Hematopoietic multipotent progenitor cell treated with erythropoietin and hydrocortisone succinate and interleukin-3 and kit ligand, for 6 days (in vitro differentiated cells): Measurements from ENCODE around the gene PNMT.

Experiments used
- DNase-seq: peaks from one replicate; pipeline ENCODE4 v3.0.0-alpha.2; 2015

The PNMT gene

GRCh38 chr17:39633570-39634183 is 34.6 kb upstream of the PNMT start:
- DNase-seq: no peak

- peak; percentile 85 for DNase-seq
Observed at GRCh38 chr17:39634384-39634871, 33.8 kb upstream of the PNMT start.

DNA sequence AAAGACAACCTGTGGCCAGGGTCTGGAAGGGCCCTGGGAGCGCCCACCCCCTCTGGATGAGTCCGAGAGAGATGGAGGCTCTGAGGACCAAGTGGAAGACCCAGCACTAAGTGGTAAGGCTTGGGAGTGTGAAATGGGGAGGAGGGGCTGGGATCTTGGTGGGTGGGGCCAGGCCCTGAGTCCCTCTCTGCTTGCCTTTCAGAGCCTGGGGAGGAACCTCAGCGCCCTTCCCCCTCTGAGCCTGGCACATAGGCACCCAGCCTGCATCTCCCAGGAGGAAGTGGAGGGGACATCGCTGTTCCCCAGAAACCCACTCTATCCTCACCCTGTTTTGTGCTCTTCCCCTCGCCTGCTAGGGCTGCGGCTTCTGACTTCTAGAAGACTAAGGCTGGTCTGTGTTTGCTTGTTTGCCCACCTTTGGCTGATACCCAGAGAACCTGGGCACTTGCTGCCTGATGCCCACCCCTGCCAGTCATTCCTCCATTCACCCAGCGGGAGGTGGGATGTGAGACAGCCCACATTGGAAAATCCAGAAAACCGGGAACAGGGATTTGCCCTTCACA is 32.6 kb upstream of the PNMT start:
- no peak for DNase-seq

- no peak for DNase-seq
Observed at GRCh38 chr17:39636587-39636926, 31.7 kb upstream of the PNMT start.

- DNase-seq: peak; percentile 93
Observed at GRCh38 chr17:39636927-39637736, 31.1 kb upstream of the PNMT start, which contains the start of gene STARD3. STARD3 (plus strand) TSS chr17:39637144; CDS start chr17:39653532, 16,388 bp downstream.

GRCh38 chr17:39638317-39638716 is 29.9 kb upstream of the PNMT start:
- DNase-seq: no peak

- peak; percentile 49 for DNase-seq
Observed at GRCh38 chr17:39639043-39639442, 29.2 kb upstream of the PNMT start.

DNA sequence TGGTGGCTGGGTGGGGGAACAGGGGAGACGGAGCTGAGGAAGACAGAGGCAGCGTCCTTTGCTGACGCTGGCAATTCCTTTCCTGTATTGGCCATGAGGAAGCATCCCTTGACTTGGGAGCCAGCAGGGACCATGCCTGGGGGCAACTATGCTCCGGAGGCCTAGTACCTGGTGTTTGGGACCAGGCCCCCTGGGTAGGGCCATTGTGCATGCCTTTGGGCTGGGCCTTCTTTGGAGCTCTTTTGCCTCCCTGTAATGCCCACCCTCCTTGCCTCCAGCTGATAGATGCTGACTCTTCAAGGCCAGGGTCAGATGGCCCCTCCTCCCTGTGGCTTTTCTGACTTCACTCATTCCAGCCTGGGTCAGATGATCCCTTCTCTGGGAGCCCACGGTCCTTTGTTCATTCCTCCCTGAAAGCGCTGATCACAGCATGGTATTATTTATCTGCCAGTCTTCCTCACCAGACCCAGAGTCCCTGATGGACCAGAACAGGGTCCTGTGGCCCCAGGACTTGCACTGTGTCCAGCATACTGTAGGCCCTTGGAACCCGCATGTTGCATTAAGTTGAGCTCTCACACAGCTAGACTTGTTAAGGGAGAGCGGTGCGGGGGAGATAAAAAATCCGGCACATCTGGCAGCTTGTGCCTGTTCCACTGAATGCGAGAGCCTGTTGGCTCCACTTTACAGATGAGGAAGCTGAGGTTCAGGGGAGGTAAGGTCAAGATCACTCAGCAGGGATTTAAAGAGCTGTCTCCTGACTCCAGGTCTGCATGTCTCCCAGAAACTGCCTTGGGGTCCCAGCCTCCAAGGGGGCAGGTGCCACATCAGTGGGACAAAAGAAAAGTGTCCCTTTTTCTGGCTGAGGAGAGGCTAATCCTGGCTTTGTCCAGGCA is 28.4 kb upstream of the PNMT start:
- no peak for DNase-seq

- no peak for DNase-seq
Observed at GRCh38 chr17:39640591-39641031, 27.6 kb upstream of the PNMT start.

GRCh38 chr17:39641097-39641496 is 27.2 kb upstream of the PNMT start:
- no peak for DNase-seq

DNA sequence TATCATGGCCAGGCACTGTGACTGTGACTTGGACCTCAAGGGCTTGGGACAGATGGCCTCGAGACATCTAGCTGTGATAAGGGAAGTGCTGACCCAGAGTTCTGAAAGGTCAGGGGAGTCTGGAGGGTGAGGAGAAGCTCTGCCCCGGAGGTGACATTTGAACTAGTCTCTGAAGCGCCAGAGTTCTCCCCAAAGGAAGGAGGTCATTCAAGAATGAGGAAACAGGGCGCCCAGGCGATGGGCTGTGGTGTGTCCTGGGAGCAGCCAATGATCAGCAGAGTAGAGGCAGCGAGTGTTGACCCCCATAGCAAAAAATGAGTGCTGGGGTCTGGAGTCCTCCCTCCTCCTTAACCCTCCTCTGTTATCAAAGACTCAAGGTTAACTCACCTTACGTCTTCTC is 26.4 kb upstream of the PNMT start:
- no peak for DNase-seq

GRCh38 chr17:39642291-39643074 is 25.8 kb upstream of the PNMT start:
- no peak for DNase-seq

- no peak for DNase-seq
Observed at GRCh38 chr17:39643271-39643670, 25.0 kb upstream of the PNMT start.

- peak; percentile 79 for DNase-seq
Observed at GRCh38 chr17:39647256-39647655, 21.0 kb upstream of the PNMT start.

DNA sequence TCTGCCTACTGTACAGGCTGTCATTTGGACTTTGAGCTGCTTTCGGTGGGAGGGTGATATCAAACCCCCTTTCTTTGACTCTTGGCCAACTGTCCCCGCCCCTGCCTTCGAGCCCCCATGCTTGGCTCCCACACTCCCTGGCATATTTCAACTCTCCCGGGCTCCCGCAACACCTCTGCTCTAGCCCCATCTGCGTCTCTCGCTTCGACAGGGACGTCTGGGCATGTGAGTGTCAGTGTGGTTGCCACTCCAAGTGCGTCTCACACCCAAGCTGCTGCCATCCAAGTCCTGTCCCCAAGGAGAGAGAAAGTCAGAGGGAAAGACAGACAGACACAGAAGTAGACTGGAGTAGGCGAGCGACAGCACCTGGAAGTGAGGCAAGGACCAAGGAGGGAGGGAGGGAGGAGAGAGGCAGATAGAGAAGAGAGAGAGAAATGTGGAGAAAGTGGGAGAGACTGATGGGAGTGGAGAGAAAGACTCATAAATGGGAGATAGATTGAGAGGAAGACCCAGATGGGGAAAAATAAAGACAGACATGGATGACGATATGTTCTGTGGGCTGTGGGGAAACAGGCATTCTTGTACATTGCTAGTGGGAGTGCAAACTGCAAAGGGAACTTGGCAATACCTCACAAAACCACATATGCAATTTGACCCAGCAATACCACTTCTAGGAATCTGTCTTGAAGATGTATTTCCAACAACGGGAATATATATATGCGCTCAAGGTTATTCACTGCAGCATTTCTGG is 19.5 kb upstream of the PNMT start:
- DNase-seq: no peak

DNA sequence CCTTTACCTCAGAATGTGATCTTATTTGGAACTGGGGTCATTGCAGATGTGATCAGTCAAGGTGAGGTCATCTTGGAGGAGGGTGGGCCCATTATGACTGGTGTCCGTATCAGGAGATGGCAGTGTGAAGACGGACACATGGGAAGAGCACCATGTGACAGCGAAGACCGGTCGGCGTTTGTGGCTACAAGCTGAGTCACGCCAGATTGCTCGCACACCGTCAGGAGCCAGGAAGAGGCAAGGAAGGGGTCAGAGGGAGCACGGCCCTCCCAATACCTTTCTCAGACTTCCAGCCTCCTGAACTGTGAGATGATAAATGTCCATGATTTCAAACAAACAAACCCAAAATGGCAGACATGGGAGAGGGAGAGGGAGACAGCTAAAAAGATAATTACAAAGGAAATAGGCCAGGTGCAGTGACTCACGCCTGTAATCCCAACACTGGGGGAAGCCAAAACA is 18.1 kb upstream of the PNMT start:
- no peak for DNase-seq

- no peak for DNase-seq
Observed at GRCh38 chr17:39651923-39652586, 16.2 kb upstream of the PNMT start.

DNA sequence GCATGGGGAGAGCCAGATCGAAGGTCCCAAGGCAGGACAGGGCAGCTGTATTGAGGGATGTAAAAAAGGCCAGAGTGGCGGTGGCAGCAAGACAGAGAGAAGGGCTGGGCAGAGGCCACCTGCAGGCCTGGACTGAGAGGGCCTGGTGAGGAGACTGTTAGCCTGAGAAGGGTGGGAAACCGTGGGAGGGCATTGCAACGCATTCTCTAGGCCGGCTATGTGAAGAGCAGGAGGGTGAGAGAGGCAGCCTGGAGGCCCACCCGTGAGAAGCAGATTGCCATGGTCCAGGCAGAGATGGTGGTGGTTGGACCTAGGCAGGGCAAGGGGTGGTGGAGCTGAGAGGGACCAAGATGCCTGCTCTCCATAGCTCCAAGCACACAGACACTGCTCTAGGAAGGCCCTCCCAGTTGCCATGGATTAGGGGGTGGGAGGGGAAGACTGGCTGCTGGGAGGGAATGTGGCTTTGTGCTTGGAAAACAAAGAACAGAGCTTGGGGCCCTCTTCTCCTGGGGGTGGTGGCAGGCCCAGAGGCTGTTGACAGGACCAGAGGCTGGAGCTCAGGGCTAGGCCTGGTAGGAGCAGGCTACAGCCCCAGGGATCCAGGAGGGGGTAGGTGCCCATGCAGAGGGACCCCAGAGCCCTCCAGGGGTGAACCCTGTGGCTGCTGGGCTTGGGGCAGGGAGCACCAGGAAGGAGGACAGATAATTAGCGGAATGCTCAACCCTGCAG is 15.5 kb upstream of the PNMT start:
- no peak for DNase-seq

DNA sequence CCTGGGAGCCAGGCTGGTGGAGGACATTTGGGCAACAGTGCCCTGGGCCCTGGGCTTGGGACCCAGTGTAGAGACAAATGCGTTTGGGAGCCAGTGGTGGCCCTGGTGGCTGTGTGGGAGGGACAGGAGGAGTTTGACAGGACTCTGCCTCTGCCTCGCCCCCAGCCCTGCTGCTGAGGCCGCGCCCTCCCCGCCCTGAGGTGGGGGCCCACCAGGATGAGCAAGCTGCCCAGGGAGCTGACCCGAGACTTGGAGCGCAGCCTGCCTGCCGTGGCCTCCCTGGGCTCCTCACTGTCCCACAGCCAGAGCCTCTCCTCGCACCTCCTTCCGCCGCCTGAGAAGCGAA is 15.0 kb upstream of the PNMT start:
- no peak for DNase-seq
